PFSK-1 (cell line): ENCODE data around the gene TNRC6C.

Experiments
- FOXP2 ChIP-seq: optimal IDR thresholded peaks from 2 replicates; pipeline ENCODE3; 2011; ENCODE audit warnings: borderline replicate concordance, control low read depth, inconsistent platforms; ENCODE audit not compliant: insufficient read depth; ENCODE audit errors: extremely low read length, extremely low read depth
- POLR2AphosphoS5 ChIP-seq: IDR thresholded peaks from 2 replicates; pipeline ENCODE4 v1.6.1; 2012; ENCODE audit warnings: low read depth, mild to moderate bottlenecking, control low read depth, low read length, moderate library complexity
- REST ChIP-seq, 2 experiments: IDR thresholded peaks; 2 replicates each; pipeline versions ENCODE4 v1.6.1 to v1.8.0; 2011 to 2012; ENCODE audit warnings: low read depth in 2 of 2, low read length in 2 of 2, control low read depth in 1 of 2, inconsistent platforms in 1 of 2, mild to moderate bottlenecking in 1 of 2, moderate library complexity in 1 of 2; ENCODE audit not compliant: insufficient read depth in 1 of 2
- TAF1 ChIP-seq: IDR thresholded peaks from 2 replicates; pipeline ENCODE4 v1.6.1; 2012; ENCODE audit warnings: low read length, control low read depth, borderline replicate concordance; ENCODE audit not compliant: insufficient read depth

- TF ChIP-seq POLR2AphosphoS5 (no peak), TAF1 (no peak), REST (IDR thresholded peaks at IDR 0.05; ENCODE audit: insufficient read depth in 1 of 2, low read depth in 2 of 2, low read length in 2 of 2) (no peak), FOXP2 (no peak)
These were observed 134.4 kb downstream of the TNRC6C start for GRCh38 chr17:78092794-78093324.
